ENCODE results near the gene C10orf143.
"Not testable (repeated sequence)": the region's sequence is repeated elsewhere in the genome, so short reads cannot be mapped to it uniquely, and the experiment has no call there.

Gene C10orf143

DNA sequence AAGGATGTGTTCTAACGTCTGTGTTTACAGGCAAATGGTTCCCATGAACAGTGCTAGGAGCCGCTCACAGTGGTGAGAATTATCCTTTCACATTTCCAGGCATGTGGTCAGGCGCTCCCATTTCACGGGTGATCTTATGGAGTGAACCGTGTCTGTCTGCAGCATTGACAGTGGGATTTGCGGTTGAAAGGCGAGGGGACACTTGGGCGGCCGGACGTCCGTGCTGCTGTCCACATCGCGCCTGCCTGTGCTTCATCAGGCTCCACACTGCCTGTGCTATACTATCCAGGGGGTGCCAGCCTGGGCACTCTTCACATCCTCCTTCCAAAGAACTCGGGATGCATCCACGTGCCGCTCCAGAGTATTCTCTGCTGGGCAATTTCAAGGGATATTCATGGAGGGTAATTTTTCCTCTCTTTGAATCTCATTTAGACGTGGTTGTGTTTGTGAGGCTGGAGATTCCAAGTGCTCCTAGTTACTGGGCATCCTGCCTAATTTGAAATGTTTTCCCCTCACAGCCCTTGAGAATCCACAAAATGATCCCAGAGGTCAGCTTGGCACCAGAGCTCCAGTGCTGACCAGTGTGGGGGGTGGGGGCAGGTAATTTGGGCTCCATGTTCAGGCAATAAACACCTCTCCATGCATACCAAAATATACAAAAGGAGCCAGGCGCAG is 84.7 kb downstream of the C10orf143 start:
- H3K4me3 ChIP-seq (replicated peaks; ENCODE audit: low read depth, low read length): no peak overlapping the region
- TF ChIP-seq CTCF (IDR thresholded peaks at IDR 0.05; ENCODE audit: low read length, missing control alignments): no peak
- DNase-seq (ENCODE audit: low read depth): no peak

GRCh38 chr10:130025326-130025725 is 85.3 kb downstream of the C10orf143 start:
- TF ChIP-seq CTCF (IDR thresholded peaks at IDR 0.05; ENCODE audit: low read length, missing control alignments): no peak
- no peak for DNase-seq (ENCODE audit: low read depth)
- no peak overlapping the region for H3K4me3 ChIP-seq (replicated peaks; ENCODE audit: low read depth, low read length)

- no peak for TF ChIP-seq CTCF (IDR thresholded peaks at IDR 0.05; ENCODE audit: low read length, missing control alignments)
- no peak for DNase-seq (ENCODE audit: low read depth)
Observed at GRCh38 chr10:130024779-130025325, 85.8 kb downstream of the C10orf143 start.

GRCh38 chr10:130024326-130024725 is 86.3 kb downstream of the C10orf143 start:
- not testable (repeated sequence) for H3K4me3 ChIP-seq (replicated peaks; ENCODE audit: low read depth, low read length); DNase-seq (ENCODE audit: low read depth)

More at GRCh38 chr10:130024779-130025325, 85.8 kb downstream of the C10orf143 start:
- H3K4me3 ChIP-seq (replicated peaks; ENCODE audit: low read depth, low read length): no peak overlapping the region

GRCh38 chr10:130023454-130024230 is 87.0 kb downstream of the C10orf143 start:
- no peak for DNase-seq (ENCODE audit: low read depth)
- H3K4me3 ChIP-seq (replicated peaks; ENCODE audit: low read depth, low read length): no peak overlapping the region
- no peak for TF ChIP-seq CTCF (IDR thresholded peaks at IDR 0.05; ENCODE audit: low read length, missing control alignments)

GRCh38 chr10:130022511-130023299 is 87.9 kb downstream of the C10orf143 start:
- DNase-seq (ENCODE audit: low read depth): peak; percentile 16
- TF ChIP-seq CTCF (IDR thresholded peaks at IDR 0.05; ENCODE audit: low read length, missing control alignments): no peak
- H3K4me3 ChIP-seq (replicated peaks; ENCODE audit: low read depth, low read length): no peak overlapping the region

DNA sequence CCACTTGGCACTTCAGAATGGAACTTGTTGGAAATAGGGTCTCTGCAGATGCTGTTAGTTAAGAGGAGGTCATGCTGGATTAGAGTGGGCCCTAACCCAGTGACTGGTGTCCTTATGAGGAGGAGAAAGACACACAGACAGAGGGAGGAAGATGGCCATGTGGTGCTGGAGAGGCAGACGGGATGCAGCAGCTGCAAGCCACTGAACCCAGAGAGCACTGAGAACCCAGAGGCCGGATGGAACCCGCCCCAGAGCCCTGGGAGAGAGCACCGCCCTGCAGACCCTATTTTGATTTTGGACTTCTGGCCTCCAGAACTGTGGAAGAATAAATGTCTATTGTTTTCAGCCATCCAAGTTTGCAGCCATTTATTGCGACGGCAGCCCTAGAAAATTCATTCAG is 88.5 kb downstream of the C10orf143 start:
- TF ChIP-seq CTCF (IDR thresholded peaks at IDR 0.05; ENCODE audit: low read length, missing control alignments): no peak
- no peak overlapping the region for H3K4me3 ChIP-seq (replicated peaks; ENCODE audit: low read depth, low read length)
- no peak for DNase-seq (ENCODE audit: low read depth)
